CD4-positive, CD25-positive, alpha-beta regulatory T cell (primary cell): ENCODE data around the gene ANKRD39. TPM values are rescaled to one million over a fixed set of nuclear protein-coding genes. Genes with fewer than 3 reads are reported as not detected.

Source experiments
- ATAC-seq, 2 donors: fragments of 150-1000 bp; cut with Tn5 transposase; one replicate each; pipeline ENCODE4 v1.10.0; 2021; ENCODE audit warnings: low read depth in 2 of 2, moderate number of reproducible peaks in 2 of 2, moderate library complexity in 1 of 2
- DNase-seq, 3 donors: peaks; one replicate each; pipeline versions ENCODE4 v3.0.0 to v3.0.0-alpha.2; 2012 to 2022; ENCODE audit warnings: mixed read lengths in 1 of 3
- H3K27ac ChIP-seq: one replicate; pipeline ENCODE4 v1.7.0; 2013; ENCODE audit warnings: mild to moderate bottlenecking, low read length; ENCODE audit not compliant: insufficient read depth, poor library complexity, severe bottlenecking
- H3K27me3 ChIP-seq: one replicate; pipeline ENCODE4 v1.7.0; 2013; ENCODE audit warnings: low read length; ENCODE audit not compliant: control insufficient read depth, insufficient read depth
- H3K36me3 ChIP-seq: one replicate; pipeline ENCODE4 v1.7.0; 2013; ENCODE audit warnings: mild to moderate bottlenecking, low read length, moderate library complexity; ENCODE audit not compliant: control insufficient read depth, insufficient read depth
- H3K4me1 ChIP-seq: 2 replicates; pipeline ENCODE4 v1.7.0; 2013; ENCODE audit warnings: mild to moderate bottlenecking, low read length; ENCODE audit not compliant: insufficient read depth, control insufficient read depth, poor library complexity, severe bottlenecking
- H3K4me3 ChIP-seq: one replicate; pipeline ENCODE4 v1.7.0; 2013; ENCODE audit warnings: low read depth, mild to moderate bottlenecking, low read length, moderate library complexity
- H3K9me3 ChIP-seq, 2 experiments: 1 replicate in 1 of 2; 2 replicates in 1 of 2; pipeline ENCODE4 v1.7.0; 2013; ENCODE audit warnings: low read length in 2 of 2, mild to moderate bottlenecking in 1 of 2, moderate library complexity in 1 of 2; ENCODE audit not compliant: control insufficient read depth in 2 of 2
- H3K27ac Mint-ChIP-seq, 3 donors: one replicate each; pipeline ENCODE4 v1.8.0; 2020 to 2022; ENCODE audit warnings: mild to moderate bottlenecking in 3 of 3, mixed read lengths in 3 of 3, moderate library complexity in 2 of 3
- H3K27me3 Mint-ChIP-seq: one replicate; pipeline ENCODE4 v1.8.0; 2022; ENCODE audit warnings: mild to moderate bottlenecking, mixed read lengths
- H3K36me3 Mint-ChIP-seq: one replicate; pipeline ENCODE4 v1.8.0; 2020; ENCODE audit warnings: mixed read lengths
- H3K4me1 Mint-ChIP-seq, 4 donors: one replicate each; pipeline ENCODE4 v1.8.0; 2020 to 2022; ENCODE audit warnings: mixed read lengths in 4 of 4, mild to moderate bottlenecking in 1 of 4
- H3K4me3 Mint-ChIP-seq, 4 donors: one replicate each; pipeline ENCODE4 v1.8.0; 2020 to 2022; ENCODE audit warnings: mild to moderate bottlenecking in 4 of 4, mixed read lengths in 4 of 4, moderate library complexity in 3 of 4
- H3K9me3 Mint-ChIP-seq, 7 donors: one replicate each; pipeline ENCODE4 v1.8.0; 2020 to 2022; ENCODE audit warnings: mixed read lengths in 7 of 7, mild to moderate bottlenecking in 3 of 7, moderate library complexity in 2 of 7
- polyA plus RNA-seq, 4 donors: library from polyadenylated mRNA; unstranded; fragments of 300-500 nt; fragmentation: Illumina TruSeq; gene quantifications; one replicate each; pipeline ENCODE4 v1.2.3, GENCODE V29; 2021
- total RNA-seq: library from RNA; stranded (reverse); gene quantifications from one replicate; pipeline ENCODE4 v1.2.3, GENCODE V29; 2022

ANKRD39 gene
- total and polyA plus RNA-seq, 5 donors from 2014 or later = 30.2 to 44.4 (median 35.0) TPM

- DNase-seq = no peak
- H3K27me3 Mint-ChIP-seq = no peaks in the 10 kb centered on the region
- H3K36me3 ChIP-seq = peaks cover 84% of the 10 kb centered on the region
Measured at GRCh38 chr2:96826546-96827278, 31.1 kb downstream of the ANKRD39 start.

GRCh38 chr2:96825057-96825456 lies 32.8 kb downstream of the ANKRD39 start:
- H3K9me3 ChIP-seq = no peaks in the 10 kb centered on the region
- Mint-ChIP-seq H3K9me3 (no peaks in the 10 kb centered on the region), H3K27ac (no peak overlapping the region), H3K4me1 (peaks cover 5 to 36% (median 28%) of the 10 kb centered on the region in 4 donors), H3K4me3 (no peak overlapping the region), H3K27me3 (no peaks in the 10 kb centered on the region), H3K36me3 (peaks cover 26% of the 10 kb centered on the region)
- no peak for ATAC-seq
- no peak for DNase-seq
- no peak overlapping the region for H3K27ac ChIP-seq
- no peaks in the 10 kb centered on the region for H3K27me3 ChIP-seq
- peaks cover 72% of the 10 kb centered on the region for H3K36me3 ChIP-seq
- peaks cover 17% of the 10 kb centered on the region for H3K4me1 ChIP-seq
- no peak overlapping the region for H3K4me3 ChIP-seq

More at GRCh38 chr2:96826546-96827278, 31.1 kb downstream of the ANKRD39 start:
- H3K4me1 ChIP-seq = peaks cover 1% of the 10 kb centered on the region
- H3K27me3 ChIP-seq = no peaks in the 10 kb centered on the region
- H3K27ac ChIP-seq = no peak overlapping the region
- no peak overlapping the region for H3K4me3 ChIP-seq
- Mint-ChIP-seq H3K27ac (peak overlapping the region in 1 of 3 donors; percentile 46), H3K4me3 (no peak overlapping the region), H3K36me3 (peaks cover 38% of the 10 kb centered on the region), H3K4me1 (peaks cover 0 to 24% (median 13%) of the 10 kb centered on the region in 4 donors), H3K9me3 (no peaks in the 10 kb centered on the region)
- H3K9me3 ChIP-seq = no peaks in the 10 kb centered on the region
- ATAC-seq = no peak

DNA sequence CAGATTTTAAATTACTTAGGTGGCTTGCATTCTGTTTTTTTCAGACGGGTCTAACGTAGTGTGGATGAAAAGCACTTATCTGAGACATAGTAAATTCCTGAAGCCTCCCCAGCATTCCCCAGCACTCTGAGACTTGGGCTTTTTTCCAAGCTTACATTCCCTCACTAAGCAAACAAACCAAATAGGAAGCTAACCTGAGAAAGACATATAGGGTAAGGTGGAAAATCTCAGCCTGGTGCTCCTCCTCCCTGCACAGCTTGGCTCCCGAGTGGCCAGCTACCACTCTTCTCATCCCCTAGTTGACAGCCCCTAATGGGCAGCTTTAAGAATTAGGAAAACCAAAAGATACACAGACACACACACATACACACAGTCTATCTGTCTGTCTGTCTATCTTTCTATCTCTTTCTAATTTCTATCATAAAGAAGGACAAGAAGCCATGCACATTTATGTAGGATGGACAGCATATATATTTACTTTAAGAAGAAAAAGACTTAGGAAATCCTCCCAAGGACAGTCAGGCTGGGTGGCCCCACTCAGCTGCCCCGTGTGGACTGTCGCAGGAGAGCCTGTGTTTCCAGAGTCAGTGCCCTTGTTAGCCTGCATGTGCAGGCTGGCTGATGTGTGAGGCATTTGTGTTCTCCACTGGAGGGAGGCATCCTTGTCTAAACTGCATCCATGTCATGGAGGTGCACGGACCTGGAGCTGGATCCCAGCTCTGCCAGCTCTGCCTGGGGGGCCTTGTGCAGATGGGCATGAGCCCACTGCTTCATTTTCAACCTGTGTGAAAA lies 33.5 kb downstream of the ANKRD39 start:
- no peak for ATAC-seq
- Histone ChIP-seq H3K9me3 (no peaks in the 10 kb centered on the region), H3K27me3 (no peaks in the 10 kb centered on the region), H3K4me1 (peaks cover 24% of the 10 kb centered on the region), H3K36me3 (peaks cover 65% of the 10 kb centered on the region), H3K4me3 (no peak overlapping the region), H3K27ac (no peak overlapping the region)
- Mint-ChIP-seq H3K4me1 (peaks cover 12 to 42% (median 32%) of the 10 kb centered on the region in 4 donors), H3K27ac (peak overlapping the region in 2 of 3 donors; percentile 35 to 82), H3K36me3 (peaks cover 22% of the 10 kb centered on the region), H3K9me3 (no peaks in the 10 kb centered on the region), H3K27me3 (no peaks in the 10 kb centered on the region), H3K4me3 (peak overlapping the region in 1 of 4 donors; percentile 27)
- DNase-seq = no peak

DNA sequence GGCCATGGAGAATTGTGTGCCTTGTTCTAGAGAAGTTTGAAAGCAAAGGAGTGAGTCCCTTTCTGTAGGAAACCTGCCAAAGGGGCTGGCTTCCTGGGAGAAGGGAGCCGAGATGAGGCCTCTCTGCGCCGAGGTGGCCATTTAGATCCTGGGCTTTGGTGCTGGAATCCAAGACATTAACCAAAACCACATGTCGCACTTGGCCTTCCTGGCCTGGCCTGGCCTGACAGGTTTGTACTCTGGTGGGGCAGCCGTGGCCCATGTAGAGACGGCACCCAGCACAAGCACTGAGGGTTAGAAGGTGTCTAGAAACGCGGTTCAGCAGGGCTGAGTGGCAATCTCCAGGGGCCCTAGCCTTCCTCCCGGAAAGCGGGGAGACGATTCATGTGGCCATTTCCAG lies 34.6 kb downstream of the ANKRD39 start:
- Histone ChIP-seq H3K9me3 (no peaks in the 10 kb centered on the region), H3K27me3 (no peaks in the 10 kb centered on the region), H3K4me3 (no peak overlapping the region), H3K36me3 (peaks cover 56% of the 10 kb centered on the region), H3K4me1 (peaks cover 35% of the 10 kb centered on the region), H3K27ac (no peak overlapping the region)
- Mint-ChIP-seq H3K27ac (no peak overlapping the region), H3K4me3 (no peak overlapping the region), H3K4me1 (peaks cover 19 to 52% (median 41%) of the 10 kb centered on the region in 4 donors), H3K36me3 (peaks cover 15% of the 10 kb centered on the region), H3K27me3 (no peaks in the 10 kb centered on the region), H3K9me3 (no peaks in the 10 kb centered on the region)
- no peak for DNase-seq
- ATAC-seq = no peak

GRCh38 chr2:96822786-96823185 lies 35.0 kb downstream of the ANKRD39 start:
- Mint-ChIP-seq H3K36me3 (peaks cover 12% of the 10 kb centered on the region), H3K27me3 (no peaks in the 10 kb centered on the region), H3K4me1 (peaks cover 19 to 57% (median 44%) of the 10 kb centered on the region in 4 donors), H3K4me3 (no peak overlapping the region), H3K27ac (peak overlapping the region in 1 of 3 donors; percentile 90), H3K9me3 (no peaks in the 10 kb centered on the region)
- H3K27me3 ChIP-seq = no peaks in the 10 kb centered on the region
- peaks cover 52% of the 10 kb centered on the region for H3K36me3 ChIP-seq
- no peaks in the 10 kb centered on the region for H3K9me3 ChIP-seq
- ATAC-seq (no peak), DNase-seq (no peak)
- no peak overlapping the region for H3K27ac ChIP-seq
- no peak overlapping the region for H3K4me3 ChIP-seq
- H3K4me1 ChIP-seq = peaks cover 39% of the 10 kb centered on the region

DNA sequence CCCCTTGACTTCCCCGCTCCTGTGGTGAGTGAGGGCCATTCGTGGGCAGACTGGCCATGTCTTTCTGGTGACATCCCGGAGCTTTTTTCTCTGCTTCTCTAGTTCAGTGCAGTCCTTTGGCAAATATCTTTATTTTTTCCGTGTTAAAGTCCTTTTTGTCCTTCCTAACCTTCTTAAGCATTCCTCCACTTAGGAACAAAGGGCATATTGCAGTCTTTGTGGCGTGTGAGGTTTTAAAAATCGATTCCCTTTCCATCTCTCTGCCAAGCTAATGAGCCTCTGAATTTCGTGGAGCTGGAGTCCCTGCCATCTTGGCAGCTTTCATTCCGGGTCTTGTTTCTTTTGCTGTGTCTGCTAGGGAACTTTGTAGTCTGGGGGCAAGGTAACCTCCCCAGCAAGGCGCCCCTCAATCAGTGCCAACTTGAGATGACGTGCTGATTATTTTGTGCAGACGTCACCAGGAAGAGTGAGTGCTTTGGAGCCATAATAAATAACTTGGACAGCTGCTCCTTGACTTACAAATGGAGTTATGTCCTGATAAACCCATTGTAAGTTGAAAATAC lies 36.6 kb downstream of the ANKRD39 start:
- Histone ChIP-seq H3K27me3 (no peaks in the 10 kb centered on the region), H3K9me3 (no peaks in the 10 kb centered on the region), H3K36me3 (peaks cover 38% of the 10 kb centered on the region), H3K4me1 (peaks cover 47% of the 10 kb centered on the region), H3K27ac (no peak overlapping the region), H3K4me3 (no peak overlapping the region)
- peaks cover 19 to 62% (median 48%) of the 10 kb centered on the region in 4 donors for H3K4me1 Mint-ChIP-seq
- H3K27ac Mint-ChIP-seq = peak overlapping the region; percentile 51 to 91 (median 66)
- no peak for DNase-seq
- H3K36me3 Mint-ChIP-seq = peaks cover 11% of the 10 kb centered on the region
- ATAC-seq = no peak
- H3K9me3 Mint-ChIP-seq = no peaks in the 10 kb centered on the region
- no peaks in the 10 kb centered on the region for H3K27me3 Mint-ChIP-seq
- peak overlapping the region; percentile 39 to 96 (median 74) for H3K4me3 Mint-ChIP-seq

GRCh38 chr2:96819876-96820511 lies 37.8 kb downstream of the ANKRD39 start:
- DNase-seq (no peak), ATAC-seq (no peak)
- Mint-ChIP-seq H3K9me3 (no peaks in the 10 kb centered on the region), H3K27ac (peak overlapping the region; percentile 51 to 79 (median 69)), H3K27me3 (no peaks in the 10 kb centered on the region), H3K36me3 (peaks cover 8% of the 10 kb centered on the region), H3K4me3 (peak overlapping the region; percentile 48 to 96 (median 89)), H3K4me1 (peaks cover 25 to 68% (median 54%) of the 10 kb centered on the region in 4 donors)
- Histone ChIP-seq H3K4me1 (peaks cover 52% of the 10 kb centered on the region), H3K27ac (no peak overlapping the region), H3K9me3 (no peaks in the 10 kb centered on the region), H3K36me3 (peaks cover 26% of the 10 kb centered on the region), H3K27me3 (no peaks in the 10 kb centered on the region), H3K4me3 (peak overlapping the region; percentile 26)
